ENCODE measurements around the gene DNAJB4.
"Not testable (repeated sequence)": the region's sequence is repeated elsewhere in the genome, so short reads cannot be mapped to it uniquely, and the experiment has no call there.

Gene DNAJB4

GRCh38 chr1:77991638-77992037 is 13.1 kb upstream of the DNAJB4 start:
- DNase-seq, result no peak

- no peak for DNase-seq
Measured at GRCh38 chr1:77994117-77994705, 10.5 kb upstream of the DNAJB4 start.

- no peak for DNase-seq
Measured at GRCh38 chr1:77996734-77997133, 8.0 kb upstream of the DNAJB4 start.

DNA sequence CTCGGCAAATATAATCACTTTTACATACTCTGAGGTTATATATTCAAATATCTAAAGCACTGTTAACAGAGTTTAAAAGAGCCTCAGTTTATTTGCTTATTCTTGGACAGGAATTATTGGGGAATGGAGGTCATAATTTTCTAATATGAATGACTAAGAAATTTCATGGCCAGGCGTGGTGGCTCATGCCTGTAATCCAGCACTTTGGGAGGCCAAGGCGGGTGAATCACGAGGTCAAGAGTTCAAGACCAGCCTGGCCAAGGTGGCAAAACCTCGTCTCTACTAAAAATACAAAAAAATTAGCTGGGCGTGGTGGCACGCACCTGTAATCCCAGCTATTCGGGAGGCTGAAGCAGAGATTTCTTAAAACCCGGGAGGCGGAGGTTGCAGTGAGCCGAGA is 4.2 kb upstream of the DNAJB4 start:
- DNase-seq, result not testable (repeated sequence)

DNA sequence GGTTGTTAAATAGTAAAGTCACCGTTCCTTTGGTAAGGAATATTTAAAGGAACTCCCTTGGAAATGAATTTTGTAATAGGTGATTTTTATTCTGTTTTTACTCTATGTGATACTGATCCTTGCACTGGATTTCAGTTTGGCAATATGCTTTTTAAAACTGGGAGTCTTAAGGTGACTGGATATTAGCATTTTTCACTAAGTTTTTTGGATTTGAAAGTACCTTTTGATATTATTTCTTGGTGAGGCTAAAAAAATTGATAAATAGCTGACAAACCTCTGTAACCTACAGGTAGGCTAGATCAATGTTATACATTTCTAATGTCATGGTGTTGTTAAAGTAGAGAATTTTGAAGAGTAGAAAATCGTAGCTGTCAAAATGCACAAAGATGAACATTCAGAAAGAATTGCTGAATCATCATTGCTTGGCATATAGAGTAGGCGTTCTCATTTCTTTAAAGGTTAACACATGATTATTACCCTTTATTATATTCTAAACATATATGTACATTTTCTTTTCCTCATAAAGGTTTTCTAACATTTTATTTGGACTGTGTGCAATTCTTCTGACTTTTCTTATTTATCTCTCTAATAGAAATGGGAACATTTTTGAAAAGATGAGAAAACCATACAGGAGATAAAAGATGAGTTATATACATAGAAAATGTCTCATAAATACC is 1.5 kb upstream of the DNAJB4 start:
- DNase-seq, result peak; percentile 29

GRCh38 chr1:78003882-78004718 is 639 bp upstream of the DNAJB4 start:
- DNase-seq, result peak; percentile 89

- DNase-seq, result no peak
Measured at GRCh38 chr1:78005448-78005722, 646 bp downstream of the DNAJB4 start.

- DNase-seq, result peak; percentile 92
Measured at GRCh38 chr1:78005755-78006154, 1.0 kb downstream of the DNAJB4 start.

DNA sequence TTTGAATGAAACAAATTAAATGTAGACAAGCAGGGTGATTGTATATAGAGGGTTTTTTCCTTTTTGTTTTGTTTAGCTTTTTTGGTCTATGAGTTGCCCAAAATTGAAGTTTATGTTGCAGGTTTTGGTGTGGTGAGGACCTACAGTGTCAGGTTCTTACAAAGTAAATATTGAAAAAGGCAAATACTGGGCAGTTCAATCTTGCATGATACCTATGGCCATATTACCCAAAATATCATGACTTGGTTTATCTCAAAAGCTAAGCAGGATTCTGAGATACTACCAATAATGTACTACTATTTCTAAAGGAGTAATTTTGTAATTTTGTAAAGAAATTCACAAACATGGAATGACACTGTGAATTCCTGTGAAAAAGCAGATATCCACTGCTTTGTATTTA is 1.8 kb downstream of the DNAJB4 start:
- DNase-seq, result no peak

GRCh38 chr1:78007677-78008341 is 3.1 kb downstream of the DNAJB4 start:
- no peak for DNase-seq

- DNase-seq, result no peak
Measured at GRCh38 chr1:78009276-78009675, 4.5 kb downstream of the DNAJB4 start.

- DNase-seq, result peak; percentile 36
Measured at GRCh38 chr1:78009836-78010235, 5.1 kb downstream of the DNAJB4 start.

GRCh38 chr1:78011050-78011449 is 6.3 kb downstream of the DNAJB4 start:
- no peak for DNase-seq

GRCh38 chr1:78015148-78015547 is 10.4 kb downstream of the DNAJB4 start:
- no peak for DNase-seq

DNA sequence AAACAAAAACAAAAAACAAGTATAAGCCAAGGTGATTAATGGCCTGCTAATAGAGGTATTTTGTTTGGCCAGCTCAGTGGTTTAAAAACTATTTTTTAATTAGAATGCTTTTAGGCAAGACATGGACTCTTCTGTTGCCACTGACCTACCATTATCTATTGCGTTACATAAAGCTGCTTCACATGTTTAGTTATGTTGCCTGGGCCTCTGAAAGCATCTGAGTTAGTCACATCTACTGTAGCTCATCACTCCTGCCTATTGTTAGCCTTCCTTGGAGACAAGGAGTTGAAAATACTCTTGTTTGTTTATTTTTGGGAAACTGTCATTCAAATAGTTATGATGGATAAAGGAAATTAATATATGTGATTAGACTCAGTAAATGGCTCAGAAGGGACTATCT is 14.3 kb downstream of the DNAJB4 start:
- no peak for DNase-seq

DNA sequence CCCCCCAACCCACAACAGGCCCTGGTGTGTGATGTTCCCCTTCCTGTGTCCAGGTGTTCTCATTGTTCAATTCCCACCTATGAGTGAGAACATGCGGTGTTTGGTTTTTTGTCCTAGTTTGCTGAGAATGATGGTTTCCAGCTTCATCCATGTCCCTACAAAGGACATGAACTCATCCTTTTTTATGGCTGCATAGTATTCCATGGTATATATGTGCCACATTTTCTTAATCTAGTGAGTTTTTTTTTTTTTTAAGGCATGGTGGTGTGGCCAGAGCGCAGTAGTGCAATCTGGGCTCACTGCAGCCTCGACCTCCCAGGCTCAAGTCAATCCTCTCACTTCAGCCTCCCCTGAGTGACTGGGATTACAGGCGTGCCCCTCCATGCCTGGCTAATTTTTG is 16.4 kb downstream of the DNAJB4 start:
- not testable (repeated sequence) for DNase-seq

GRCh38 chr1:78029793-78030192 is 25.1 kb downstream of the DNAJB4 start:
- no peak for DNase-seq

DNA sequence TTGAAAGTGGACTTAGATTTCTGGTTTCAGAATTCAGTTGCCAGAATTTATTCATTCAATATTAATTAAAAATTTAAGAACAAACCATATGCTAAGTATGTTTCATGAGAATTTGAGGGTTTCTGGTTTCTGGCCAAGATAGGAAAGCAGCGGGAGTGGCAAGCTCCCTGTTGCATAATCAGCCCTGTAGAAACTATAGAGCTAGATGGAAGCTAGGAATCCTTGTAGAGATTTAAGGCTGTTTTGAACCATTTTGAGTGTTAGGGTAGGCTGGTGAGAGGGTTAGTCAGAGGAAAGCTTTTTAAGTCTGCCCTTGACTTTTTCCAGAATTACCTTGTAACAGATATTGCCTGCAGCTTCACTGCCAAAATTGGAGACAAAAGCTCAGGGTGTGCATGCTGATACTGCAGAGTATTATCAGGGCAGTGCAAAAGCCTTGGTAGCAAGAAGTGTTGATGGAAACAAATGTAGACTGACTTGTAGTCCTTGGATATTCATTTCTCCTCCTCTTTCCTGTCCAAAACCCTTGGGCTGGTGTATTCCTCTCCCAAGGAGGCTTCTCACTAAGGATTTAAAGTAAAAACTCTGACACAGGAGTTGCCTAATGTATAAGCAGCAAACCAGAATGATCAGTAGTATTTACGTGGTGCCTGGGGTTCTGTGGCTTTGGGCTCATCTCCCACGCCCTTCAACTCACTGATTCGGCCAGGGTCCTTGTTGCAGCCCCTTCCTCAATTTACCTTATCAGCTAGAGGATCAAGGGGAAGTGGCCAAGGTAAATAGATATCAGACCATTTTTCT is 28.5 kb downstream of the DNAJB4 start:
- DNase-seq, result no peak

- no peak for DNase-seq
Measured at GRCh38 chr1:78033797-78034172, 29.0 kb downstream of the DNAJB4 start.

DNA sequence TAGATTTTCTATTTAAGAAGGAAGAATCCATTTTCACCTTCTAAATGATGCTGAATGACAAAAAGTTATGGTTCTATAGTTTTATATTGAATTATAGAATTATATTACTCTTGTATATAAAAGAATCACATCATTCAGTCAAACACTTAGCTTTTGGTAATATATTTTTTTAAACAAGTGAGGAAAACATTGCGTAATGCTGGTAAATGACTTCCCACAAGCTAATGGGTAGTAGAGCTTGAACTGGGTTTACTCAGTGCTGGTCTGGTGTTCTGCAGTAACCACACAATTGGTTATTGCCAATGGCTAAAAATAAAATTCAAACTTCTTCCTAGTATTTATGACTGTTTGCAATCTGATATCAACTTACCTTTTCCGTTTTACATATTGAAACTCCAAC is 30.4 kb downstream of the DNAJB4 start:
- no peak for DNase-seq

DNA sequence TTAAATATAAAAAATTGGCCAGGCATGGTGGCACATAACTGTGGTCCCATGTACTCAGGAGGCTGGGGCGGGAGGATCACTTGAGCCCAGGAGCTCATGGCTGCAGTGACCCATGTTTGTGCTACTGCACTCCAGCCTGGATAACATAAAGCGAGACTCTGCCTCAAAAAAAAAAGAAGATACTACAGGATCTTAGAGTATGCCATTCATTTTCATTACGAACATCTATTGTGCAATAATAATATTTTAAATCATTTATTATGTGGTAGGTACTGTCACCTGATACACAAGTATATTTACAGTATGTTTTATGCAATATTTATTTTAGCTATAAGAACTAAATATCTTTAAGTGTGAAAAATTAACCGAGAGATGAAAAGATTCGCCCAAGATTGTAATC is 31.7 kb downstream of the DNAJB4 start:
- DNase-seq, result no peak

- DNase-seq, result no peak
Measured at GRCh38 chr1:78038071-78038470, 33.3 kb downstream of the DNAJB4 start.

GRCh38 chr1:78038491-78038939 is 33.8 kb downstream of the DNAJB4 start:
- no peak for DNase-seq
